CD4-positive, alpha-beta T cell (primary cell): ENCODE results near the gene PLEKHA1. TPM values are rescaled to one million over a fixed set of nuclear protein-coding genes. Genes with fewer than 3 reads are reported as not detected.

ENCODE experiments used
- ATAC-seq: fragments of 200-7000 bp; cut with Tn5 transposase; one replicate; pipeline ENCODE4 v1.10.0; 2022; ENCODE audit warnings: mild to moderate bottlenecking; ENCODE audit not compliant: poor library complexity
- CTCF ChIA-PET: fragments of 350-600 bp; sonication (Branson Sonifier 250); formaldehyde crosslinking; loops from one replicate; lab custom pipeline; 2021; ENCODE audit warnings: antibody characterized with exemption, inconsistent platforms; lab: Charles Lee
- POLR2A ChIA-PET: fragments of 350-600 bp; sonication (Branson Sonifier 250); formaldehyde crosslinking; loops from one replicate; lab custom pipeline; 2021; ENCODE audit warnings: antibody characterized with exemption, inconsistent platforms; lab: Charles Lee
- DNase-seq, 14 experiments: peaks; one replicate each; pipeline ENCODE4 v3.0.0-alpha.2; 2013 to 2020; ENCODE audit warnings: mixed read lengths in 2 of 14
- H3K27ac ChIP-seq, 2 donors: one replicate each; pipeline versions ENCODE4 v1.5.1 to v1.7.0; 2013; ENCODE audit warnings: low read length in 2 of 2, low read depth in 1 of 2, mild to moderate bottlenecking in 1 of 2
- H3K27me3 ChIP-seq, 2 experiments: 1 replicate in 1 of 2; 2 replicates in 1 of 2; pipeline versions ENCODE4 v1.6.1 to v1.7.0; 2013; ENCODE audit warnings: low read length in 2 of 2, control low read depth in 1 of 2, mild to moderate bottlenecking in 1 of 2, moderate library complexity in 1 of 2; ENCODE audit not compliant: insufficient read depth in 2 of 2, control insufficient read depth in 1 of 2
- H3K36me3 ChIP-seq: one replicate; pipeline ENCODE4 v1.6.1; 2013; ENCODE audit warnings: low read length, control low read depth; ENCODE audit not compliant: insufficient read depth
- H3K4me1 ChIP-seq: one replicate; pipeline ENCODE4 v1.6.1; 2013; ENCODE audit warnings: low read length, control low read depth; ENCODE audit not compliant: insufficient read depth
- H3K4me3 ChIP-seq: one replicate; pipeline ENCODE4 v1.5.1; 2013; ENCODE audit warnings: mild to moderate bottlenecking, low read length, moderate library complexity
- H3K9me3 ChIP-seq, 2 experiments: 1 replicate in 1 of 2; 2 replicates in 1 of 2; pipeline versions ENCODE4 v1.6.1 to v1.7.0; 2013; ENCODE audit warnings: low read length in 2 of 2, mild to moderate bottlenecking in 2 of 2, control low read depth in 1 of 2, moderate library complexity in 1 of 2; ENCODE audit not compliant: control insufficient read depth in 1 of 2, insufficient read depth in 1 of 2
- H3K27ac Mint-ChIP-seq: one replicate; pipeline ENCODE4 v1.8.0; 2020; ENCODE audit warnings: mixed read lengths
- H3K27me3 Mint-ChIP-seq: one replicate; pipeline ENCODE4 v1.8.0; 2021; ENCODE audit warnings: mixed read lengths
- H3K36me3 Mint-ChIP-seq: one replicate; pipeline ENCODE4 v1.8.0; 2021; ENCODE audit warnings: low read depth, mixed read lengths
- H3K4me1 Mint-ChIP-seq: one replicate; pipeline ENCODE4 v1.8.0; 2021; ENCODE audit warnings: low read depth, mixed read lengths
- H3K4me3 Mint-ChIP-seq: one replicate; pipeline ENCODE4 v1.8.0; 2020; ENCODE audit warnings: mild to moderate bottlenecking, mixed read lengths
- H3K9me3 Mint-ChIP-seq: one replicate; pipeline ENCODE4 v1.8.0; 2020; ENCODE audit warnings: mixed read lengths
- CTCF ChIP-seq: fragments of 200-600 bp; IDR thresholded peaks from one replicate; pipeline ENCODE4 v1.8.0; 2022; ENCODE audit warnings: antibody characterized with exemption, mild to moderate bottlenecking
- intact Hi-C, 2 experiments: fragments of 100-400 bp; cut with DNase I in 1 of 2; cut with micrococcal nuclease in 1 of 2; formaldehyde crosslinking; loops; one replicate each; pipeline versions ENCODE4 v1.15.1 to v1.9.0; 2023 to 2025; cut with DNase I, micrococcal nuclease
- total RNA-seq, 174 experiments: library from RNA in 2 of 174; stranded (reverse) in 2 of 174; gene quantifications; one replicate each; pipeline ENCODE4 v1.2.3 and lab custom pipeline; 2021 to 2026

Gene PLEKHA1
- total RNA-seq, 2 experiments from 2014 or later, result 24.9 to 26.8 TPM

GRCh38 chr10:122465401-122466040 lies 91.0 kb downstream of the PLEKHA1 start:
- Histone ChIP-seq H3K36me3 (no peaks in the 10 kb centered on the region), H3K4me3 (no peak overlapping the region), H3K27ac (no peak overlapping the region), H3K4me1 (peaks cover 17% of the 10 kb centered on the region), H3K9me3 (no peaks in the 10 kb centered on the region), H3K27me3 (peaks cover 26 to 38% of the 10 kb centered on the region in 2 experiments)
- Mint-ChIP-seq H3K27ac (no peak overlapping the region), H3K9me3 (no peaks in the 10 kb centered on the region), H3K4me3 (no peak overlapping the region), H3K27me3 (peaks cover 70% of the 10 kb centered on the region), H3K36me3 (no peaks in the 10 kb centered on the region), H3K4me1 (peaks cover 11% of the 10 kb centered on the region)
- CTCF ChIA-PET, result no interaction called here
- TF ChIP-seq CTCF, result no peak
- POLR2A ChIA-PET, result no interaction called here
- ATAC-seq (no peak), DNase-seq (no peak)
- intact Hi-C loops, result no loop called here

DNA sequence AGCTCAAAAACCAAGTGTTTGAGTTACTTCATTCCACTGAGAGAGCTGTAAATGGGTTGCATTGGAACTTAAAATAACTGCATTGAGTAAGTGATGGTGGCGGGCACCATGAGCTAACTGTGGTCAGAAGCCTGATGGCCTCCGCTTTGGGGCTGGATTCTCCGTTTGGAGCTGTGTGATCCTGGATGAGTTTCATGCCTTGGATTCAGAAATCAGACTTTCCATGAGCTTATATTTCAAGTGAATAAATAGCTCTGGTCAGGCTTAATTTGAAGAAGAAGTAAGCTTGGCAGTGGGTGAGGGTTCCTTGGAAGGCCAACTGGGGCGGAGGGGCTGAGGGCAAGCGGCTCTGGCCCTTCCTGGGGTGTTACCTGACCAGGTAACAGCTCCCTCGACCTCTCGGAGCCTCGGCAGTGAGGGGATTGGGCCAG lies 92.5 kb downstream of the PLEKHA1 start:
- Mint-ChIP-seq H3K9me3 (no peaks in the 10 kb centered on the region), H3K4me1 (peaks cover 8% of the 10 kb centered on the region), H3K4me3 (no peak overlapping the region), H3K36me3 (no peaks in the 10 kb centered on the region), H3K27me3 (peaks cover 80% of the 10 kb centered on the region), H3K27ac (no peak overlapping the region)
- ChIA-PET CTCF (no interaction called here), POLR2A (no interaction called here)
- DNase-seq (no peak), ATAC-seq (no peak)
- H3K36me3 ChIP-seq, result no peaks in the 10 kb centered on the region
- peaks cover 9% of the 10 kb centered on the region for H3K4me1 ChIP-seq
- no peak overlapping the region for H3K4me3 ChIP-seq
- H3K27ac ChIP-seq, result no peak overlapping the region
- H3K27me3 ChIP-seq, result peaks cover 24 to 31% of the 10 kb centered on the region in 2 experiments
- intact Hi-C loops, result no loop called here
- TF ChIP-seq CTCF, result no peak
- no peaks in the 10 kb centered on the region for H3K9me3 ChIP-seq

DNA sequence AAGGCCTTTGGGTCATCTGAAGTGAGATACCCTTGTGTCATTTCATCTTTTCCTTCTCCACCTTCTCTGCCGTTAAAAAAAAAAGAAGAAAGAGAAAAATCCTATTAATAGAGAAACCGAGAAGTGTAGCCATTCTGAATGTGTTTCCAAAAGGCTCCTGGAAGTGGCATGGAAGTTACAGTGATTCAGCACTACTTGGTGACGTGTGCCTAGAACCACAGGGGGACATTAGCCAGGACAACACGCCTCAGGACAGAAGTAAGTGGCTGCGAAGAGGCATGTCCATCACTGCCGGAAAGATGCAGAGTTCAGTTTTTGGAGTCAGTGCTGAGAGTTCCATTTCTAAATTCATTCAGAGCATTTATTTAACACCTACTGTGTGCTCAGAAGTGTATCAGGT lies 93.2 kb downstream of the PLEKHA1 start:
- POLR2A ChIA-PET, result no interaction called here
- CTCF ChIA-PET, result no interaction called here
- intact Hi-C loops, result no loop called here
- Histone ChIP-seq H3K27me3 (peaks cover 18 to 24% of the 10 kb centered on the region in 2 experiments), H3K4me3 (no peak overlapping the region), H3K27ac (no peak overlapping the region), H3K4me1 (peaks cover 2% of the 10 kb centered on the region), H3K9me3 (no peaks in the 10 kb centered on the region), H3K36me3 (no peaks in the 10 kb centered on the region)
- Mint-ChIP-seq H3K27me3 (peaks cover 79% of the 10 kb centered on the region), H3K9me3 (no peaks in the 10 kb centered on the region), H3K36me3 (no peaks in the 10 kb centered on the region), H3K27ac (no peak overlapping the region), H3K4me1 (peaks cover 3% of the 10 kb centered on the region), H3K4me3 (no peak overlapping the region)
- DNase-seq (no peak), ATAC-seq (no peak)
- no peak for TF ChIP-seq CTCF
